ENCODE measurements around the gene CEACAM8. TPM values are rescaled to one million over a fixed set of nuclear protein-coding genes. Genes with fewer than 3 reads are reported as not detected.

CEACAM8 gene
- total RNA-seq, 4 donors from 2014 or later: not detected

GRCh38 chr19:42584466-42584865 is 10.3 kb downstream of the CEACAM8 start:
- Histone ChIP-seq H3K27ac (no peak overlapping the region), H3K4me3 (no peak overlapping the region), H3K36me3 (no peaks in the 10 kb centered on the region), H3K9me3 (no peaks in the 10 kb centered on the region), H3K4me1 (no peaks in the 10 kb centered on the region), H3K27me3 (no peaks in the 10 kb centered on the region)
- TF ChIP-seq POLR2A (IDR thresholded peaks at IDR 0.05) (no peak), CTCF (IDR thresholded peaks at IDR 0.05) (no peak)
- DNase-seq: no peak

DNA sequence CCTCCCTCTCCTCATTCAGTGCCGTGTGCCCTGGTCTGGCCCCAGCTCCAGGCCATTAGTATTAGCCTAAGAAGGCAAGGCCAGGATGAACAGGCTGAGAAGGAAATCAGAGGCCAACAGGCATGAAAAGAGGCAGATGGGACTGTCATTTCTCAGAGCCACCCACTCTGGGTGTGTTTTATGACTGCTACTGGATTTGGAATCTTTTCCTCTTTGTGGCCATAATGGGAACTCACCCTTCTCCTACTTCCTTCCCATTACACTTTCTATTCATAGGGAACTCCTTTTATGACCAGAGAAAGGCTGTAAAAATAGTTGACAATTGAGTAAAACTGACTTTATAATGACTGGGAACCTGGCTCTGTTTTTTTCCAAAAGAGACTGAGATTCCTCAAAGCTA is 17.7 kb downstream of the CEACAM8 start:
- H3K4me1 ChIP-seq: peaks cover 0 to 3% (median 0%) of the 10 kb centered on the region in 4 donors
- TF ChIP-seq POLR2A (IDR thresholded peaks at IDR 0.05): no peak
- peak in 1 of 6 experiments; percentile 15 for TF ChIP-seq CTCF (IDR thresholded peaks at IDR 0.05)
- no peaks in the 10 kb centered on the region for H3K27me3 ChIP-seq
- no peaks in the 10 kb centered on the region for H3K9me3 ChIP-seq
- no peak overlapping the region for H3K27ac ChIP-seq
- H3K36me3 ChIP-seq: no peaks in the 10 kb centered on the region
- no peak for DNase-seq
- H3K4me3 ChIP-seq: no peak overlapping the region

- no peaks in the 10 kb centered on the region for H3K27me3 ChIP-seq
- H3K4me3 ChIP-seq: no peak overlapping the region
- H3K9me3 ChIP-seq: no peaks in the 10 kb centered on the region
- no peaks in the 10 kb centered on the region for H3K36me3 ChIP-seq
- DNase-seq: no peak
- no peak overlapping the region for H3K27ac ChIP-seq
- H3K4me1 ChIP-seq: peaks cover 0 to 3% (median 0%) of the 10 kb centered on the region in 4 donors
- TF ChIP-seq CTCF (IDR thresholded peaks at IDR 0.05) (no peak), POLR2A (IDR thresholded peaks at IDR 0.05) (no peak)
Measured at GRCh38 chr19:42576241-42576640, 18.5 kb downstream of the CEACAM8 start.

DNA sequence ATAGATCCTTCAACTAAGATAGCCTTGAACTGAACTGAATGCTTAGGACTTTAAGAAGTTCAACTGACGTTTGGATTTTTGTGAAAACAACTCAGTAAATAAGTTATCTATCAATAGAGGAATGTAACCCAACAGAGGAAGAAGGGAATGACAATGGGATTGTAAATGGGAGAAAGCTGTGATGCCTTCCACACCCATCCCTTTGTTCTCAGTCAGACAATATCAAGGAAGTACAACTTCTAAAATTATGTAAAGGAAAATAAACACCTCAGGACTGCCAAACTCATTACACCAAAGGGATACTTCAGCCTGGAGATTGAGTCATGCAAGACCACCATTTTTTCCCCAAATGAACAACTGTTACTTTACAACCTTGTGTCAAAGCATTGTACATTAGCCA is 21.1 kb downstream of the CEACAM8 start:
- Histone ChIP-seq H3K27ac (no peak overlapping the region), H3K4me1 (peaks cover 0 to 3% (median 0%) of the 10 kb centered on the region in 4 donors), H3K9me3 (no peaks in the 10 kb centered on the region), H3K27me3 (no peaks in the 10 kb centered on the region), H3K36me3 (no peaks in the 10 kb centered on the region), H3K4me3 (no peak overlapping the region)
- TF ChIP-seq POLR2A (IDR thresholded peaks at IDR 0.05): no peak
- TF ChIP-seq CTCF (IDR thresholded peaks at IDR 0.05): no peak
- DNase-seq: no peak

GRCh38 chr19:42571116-42571515 is 23.6 kb downstream of the CEACAM8 start:
- H3K4me1 ChIP-seq: no peaks in the 10 kb centered on the region
- H3K27me3 ChIP-seq: no peaks in the 10 kb centered on the region
- H3K4me3 ChIP-seq: no peak overlapping the region
- no peak overlapping the region for H3K27ac ChIP-seq
- no peaks in the 10 kb centered on the region for H3K9me3 ChIP-seq
- no peak for TF ChIP-seq CTCF (IDR thresholded peaks at IDR 0.05)
- no peak for TF ChIP-seq POLR2A (IDR thresholded peaks at IDR 0.05)
- no peak for DNase-seq
- no peaks in the 10 kb centered on the region for H3K36me3 ChIP-seq

DNA sequence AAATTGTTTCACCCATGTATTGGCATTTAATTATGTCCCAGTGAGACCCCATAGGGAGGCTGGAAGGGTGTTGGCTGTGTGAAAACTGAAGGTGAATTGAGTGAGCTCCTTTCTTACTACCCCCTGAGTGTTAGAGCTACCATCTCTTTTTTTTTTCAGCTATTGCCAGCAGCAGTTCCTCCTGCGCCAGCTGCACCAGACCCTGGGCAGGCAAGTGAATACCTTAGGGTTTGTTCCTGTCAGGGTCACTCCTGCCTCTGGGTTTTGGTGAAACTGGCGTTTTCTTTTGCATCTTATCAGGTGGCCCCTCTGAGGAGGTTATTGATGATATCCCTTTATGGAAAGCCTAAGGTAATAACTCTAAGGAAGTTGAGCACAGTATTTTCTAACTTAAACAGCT is 25.5 kb downstream of the CEACAM8 start:
- H3K27ac ChIP-seq: no peak overlapping the region
- TF ChIP-seq CTCF (IDR thresholded peaks at IDR 0.05) (no peak), POLR2A (IDR thresholded peaks at IDR 0.05) (no peak)
- no peaks in the 10 kb centered on the region for H3K36me3 ChIP-seq
- no peaks in the 10 kb centered on the region for H3K9me3 ChIP-seq
- no peaks in the 10 kb centered on the region for H3K27me3 ChIP-seq
- H3K4me1 ChIP-seq: no peaks in the 10 kb centered on the region
- H3K4me3 ChIP-seq: no peak overlapping the region
- no peak for DNase-seq
